DMS 273 treated with DMSO at 0.1 percent for 48 hours (cell line): ENCODE measurements around the gene ACTN4.
A peak's percentile ranks its signal among the peaks of the same experiment; 100 is the strongest.

Experiments used
- DNase-seq: peaks from one replicate; lab custom pipeline; 2025; lab: John Stamatoyannopoulos, UW

The ACTN4 gene

DNA sequence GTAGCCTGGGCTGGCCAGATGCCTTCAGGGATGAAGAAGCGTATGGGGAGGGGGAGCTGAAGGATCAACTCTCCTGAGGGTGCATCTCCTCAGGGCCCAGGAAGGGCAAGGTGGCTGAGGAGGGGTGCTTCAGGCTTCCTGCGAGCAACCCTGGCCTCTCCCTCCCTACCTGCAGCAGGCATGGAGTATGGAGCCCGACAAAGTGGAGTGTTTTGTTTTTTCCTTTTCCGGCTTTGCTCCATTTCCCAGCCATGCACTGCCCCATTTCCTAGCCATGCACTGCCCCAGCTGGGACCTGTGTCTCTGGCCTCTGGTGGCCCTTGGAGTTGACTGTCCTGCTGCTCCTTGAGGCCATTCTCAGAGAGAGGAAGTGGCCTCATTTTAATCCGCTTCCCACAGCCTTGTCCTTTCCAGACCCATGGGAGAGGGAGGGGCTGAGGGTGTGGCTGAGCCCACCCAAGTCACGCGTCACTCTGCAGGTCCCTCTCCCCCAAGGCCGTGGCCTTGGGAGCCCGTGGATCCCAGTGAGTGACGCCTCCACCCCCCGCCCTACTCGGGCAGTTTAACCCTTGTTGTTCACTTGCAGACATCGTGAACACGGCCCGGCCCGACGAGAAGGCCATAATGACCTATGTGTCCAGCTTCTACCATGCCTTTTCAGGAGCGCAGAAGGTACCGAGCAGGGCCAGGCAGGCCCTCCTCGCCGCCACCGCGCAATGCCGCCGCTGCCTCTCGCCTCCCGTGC, 62.4 kb downstream of the ACTN4 start:
- DNase-seq = no peak

DNA sequence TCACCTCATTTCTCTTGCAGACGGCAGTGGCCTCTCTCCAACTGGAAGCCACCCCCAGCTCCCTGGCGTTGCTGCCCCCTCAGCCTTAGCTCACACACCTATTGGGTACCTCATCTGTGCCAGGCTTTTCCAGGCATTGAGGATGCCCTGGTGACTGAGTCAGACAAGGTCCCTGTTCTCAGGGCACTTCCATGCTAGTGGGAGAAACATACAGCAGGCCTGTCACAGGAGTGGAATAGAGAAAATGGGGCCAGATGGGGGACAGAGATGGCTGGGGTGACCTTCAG, 62.9 kb downstream of the ACTN4 start:
- no peak for DNase-seq

DNA sequence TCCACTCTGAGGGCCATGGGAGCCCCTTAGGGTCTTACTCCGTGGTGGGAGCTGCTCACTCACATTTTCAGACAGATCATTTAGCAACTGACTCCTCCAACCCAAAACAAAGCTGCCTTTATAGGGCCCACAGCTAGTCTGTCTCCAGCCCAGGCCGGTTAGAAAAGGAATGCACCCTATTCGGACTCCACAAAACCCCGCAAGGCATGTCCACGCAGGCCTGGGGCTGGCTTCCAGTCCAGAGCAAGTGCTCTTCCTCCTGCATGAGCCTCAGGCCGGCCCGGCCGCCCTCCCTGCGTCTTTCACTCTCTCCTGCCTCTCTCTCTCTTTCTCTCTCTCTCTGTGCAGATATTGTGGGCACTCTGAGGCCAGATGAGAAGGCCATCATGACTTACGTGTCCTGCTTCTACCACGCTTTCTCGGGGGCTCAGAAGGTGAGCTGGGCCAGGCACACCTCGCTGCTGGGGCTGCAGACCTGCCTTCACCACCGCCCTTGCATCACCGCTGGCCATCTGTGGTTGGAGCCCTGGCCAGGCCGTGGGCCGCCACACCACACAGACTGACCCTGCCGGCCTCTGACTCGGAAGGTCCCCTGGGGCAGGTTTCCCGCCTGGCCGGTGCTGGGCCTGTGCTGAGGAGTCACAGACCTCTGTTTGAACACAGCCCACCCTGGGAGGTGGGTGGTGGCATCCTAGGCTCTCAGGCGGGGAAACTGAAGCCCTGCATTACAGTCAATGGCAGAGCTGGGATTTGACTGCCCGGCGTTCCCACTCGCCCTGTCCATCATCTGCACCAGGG, 63.7 kb downstream of the ACTN4 start:
- no peak for DNase-seq

DNA sequence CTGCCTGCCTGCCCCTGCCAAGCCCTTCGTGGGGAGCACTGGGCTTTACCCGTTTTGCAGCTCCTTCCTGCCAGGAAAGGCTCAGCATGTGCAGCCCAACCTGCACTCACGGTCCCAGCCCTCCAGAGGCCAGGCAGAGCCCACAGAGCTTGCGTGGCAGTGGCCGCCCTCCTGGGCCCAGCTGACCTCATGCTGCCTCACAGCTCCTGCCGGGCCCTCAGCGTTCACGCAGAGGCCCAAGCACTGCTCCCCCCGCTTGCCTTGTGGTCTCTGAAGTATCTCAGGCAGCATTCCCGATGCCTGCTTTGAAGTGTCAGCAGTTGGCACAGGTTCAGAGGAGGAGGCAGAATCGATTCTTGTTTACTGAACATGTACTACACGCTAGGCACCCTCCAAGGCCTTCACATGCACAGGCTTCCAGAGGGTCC, 64.3 kb downstream of the ACTN4 start:
- no peak for DNase-seq

DNA sequence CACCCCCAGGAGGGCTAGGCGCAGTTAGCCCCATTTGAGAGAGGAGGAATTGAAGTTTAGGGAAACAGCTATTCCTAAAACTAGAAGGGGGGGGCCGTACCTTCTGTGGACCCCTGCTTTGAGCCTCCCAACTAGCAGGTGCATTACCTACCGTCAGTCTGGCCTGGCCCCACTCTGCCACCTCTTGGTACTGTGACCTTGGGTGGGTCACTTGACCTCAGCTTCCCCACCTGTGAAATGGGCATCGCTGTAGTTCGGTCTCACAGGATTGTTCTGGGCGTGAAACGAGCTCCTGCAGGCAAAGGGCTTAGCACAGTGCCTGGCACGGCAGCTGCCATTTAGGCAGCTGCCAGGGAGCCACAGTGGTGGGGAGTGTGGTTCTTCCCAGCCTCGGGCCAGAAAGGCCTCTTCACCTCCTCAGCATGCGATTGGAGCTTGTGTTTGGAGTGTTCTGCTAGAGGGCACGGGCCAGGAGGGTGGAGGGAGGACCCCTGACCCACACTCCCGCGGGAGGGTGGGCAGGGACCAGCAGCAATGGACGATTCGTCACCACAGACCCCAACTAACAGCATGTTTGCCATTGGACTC, 64.8 kb downstream of the ACTN4 start:
- DNase-seq = no peak

DNA sequence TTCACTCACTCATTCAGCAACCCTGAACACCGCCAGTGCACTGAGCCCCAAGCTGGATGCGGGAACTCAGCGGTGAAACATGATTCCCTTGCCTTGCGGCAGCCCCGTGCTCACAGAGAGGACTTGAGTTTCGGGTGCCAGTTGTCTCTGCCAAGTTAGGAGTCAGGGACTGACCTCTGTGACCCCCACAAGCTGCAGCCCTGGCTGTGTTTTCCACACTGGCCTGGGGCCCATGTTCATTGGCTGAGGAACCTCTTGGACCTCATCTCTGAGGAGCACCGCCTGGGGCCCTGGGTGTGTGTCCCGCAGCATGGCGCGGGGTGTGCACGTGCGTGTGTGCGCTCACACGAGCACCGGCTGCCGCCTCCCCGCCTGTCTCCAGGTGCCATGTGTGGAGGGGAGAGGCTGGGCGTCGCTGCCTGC, 65.8 kb downstream of the ACTN4 start:
- DNase-seq = peak; percentile 25

DNA sequence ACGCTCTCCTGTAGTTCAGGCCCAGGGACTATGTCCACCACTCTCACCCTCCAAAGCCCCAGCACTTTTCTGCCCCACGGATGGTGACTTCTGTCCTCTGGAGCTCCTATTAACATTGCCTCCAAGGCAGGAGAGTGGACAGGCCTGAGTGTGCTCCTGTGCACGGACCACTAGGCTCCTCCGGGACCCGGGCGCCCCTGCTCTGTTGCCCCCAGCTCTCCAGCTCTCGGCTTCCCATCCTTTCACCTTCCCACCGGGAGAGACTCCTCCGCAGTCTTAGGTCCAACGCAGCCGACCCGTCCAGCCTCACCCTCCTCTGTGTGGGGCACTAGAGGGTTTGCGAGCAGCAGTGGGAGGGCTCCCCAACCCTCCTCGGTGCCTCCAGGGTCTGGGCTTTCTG, 66.4 kb downstream of the ACTN4 start:
- DNase-seq = no peak

DNA sequence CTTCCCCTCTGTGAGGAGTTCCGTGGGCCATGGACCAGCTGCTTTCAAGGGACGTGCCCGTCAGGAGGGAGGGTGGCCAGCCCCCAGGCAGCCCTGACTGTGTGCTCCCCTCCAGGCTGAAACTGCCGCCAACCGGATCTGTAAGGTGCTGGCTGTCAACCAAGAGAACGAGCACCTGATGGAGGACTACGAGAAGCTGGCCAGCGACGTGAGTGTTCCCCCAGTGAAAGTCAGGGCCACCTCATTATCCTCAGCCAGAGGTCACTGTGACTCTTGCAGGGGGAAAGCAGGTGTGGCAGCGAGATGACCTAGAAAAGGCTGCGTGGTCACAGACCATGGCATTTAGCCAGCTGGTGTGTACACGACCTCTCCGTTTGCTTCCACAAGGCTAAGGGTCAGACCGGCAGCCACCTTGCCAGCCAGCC, 66.9 kb downstream of the ACTN4 start:
- DNase-seq = no peak

DNA sequence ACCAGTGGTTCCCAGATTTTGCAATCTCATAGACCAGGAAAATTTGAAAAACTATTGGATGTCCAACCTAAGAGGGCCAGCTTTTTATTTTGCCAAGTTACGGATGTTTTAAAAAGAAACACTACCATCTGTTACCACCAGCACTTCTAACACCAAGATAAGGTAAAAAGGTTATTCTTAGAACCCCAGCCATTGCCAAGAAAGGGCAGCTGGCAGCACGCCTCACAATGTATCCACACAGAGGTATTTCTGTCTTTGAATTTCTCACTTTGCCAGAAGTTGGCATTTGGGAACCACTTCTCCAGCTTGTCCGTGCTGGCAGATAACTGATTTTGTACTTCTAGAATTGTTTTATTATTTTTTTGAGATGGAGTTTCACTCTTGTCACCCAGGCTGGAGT, 68.1 kb downstream of the ACTN4 start:
- DNase-seq = peak; percentile 72

DNA sequence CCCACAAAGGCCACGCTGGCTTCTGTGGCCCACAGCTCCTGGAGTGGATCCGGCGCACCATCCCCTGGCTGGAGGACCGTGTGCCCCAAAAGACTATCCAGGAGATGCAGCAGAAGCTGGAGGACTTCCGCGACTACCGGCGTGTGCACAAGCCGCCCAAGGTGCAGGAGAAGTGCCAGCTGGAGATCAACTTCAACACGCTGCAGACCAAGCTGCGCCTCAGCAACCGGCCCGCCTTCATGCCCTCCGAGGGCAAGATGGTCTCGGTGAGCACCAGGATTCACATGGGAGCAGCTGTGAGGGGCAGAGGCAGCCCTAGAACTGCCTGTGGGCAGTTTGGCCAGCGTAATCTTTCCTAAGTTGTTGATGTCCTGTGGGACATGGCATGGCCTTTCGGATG, 69.6 kb downstream of the ACTN4 start:
- no peak for DNase-seq

DNA sequence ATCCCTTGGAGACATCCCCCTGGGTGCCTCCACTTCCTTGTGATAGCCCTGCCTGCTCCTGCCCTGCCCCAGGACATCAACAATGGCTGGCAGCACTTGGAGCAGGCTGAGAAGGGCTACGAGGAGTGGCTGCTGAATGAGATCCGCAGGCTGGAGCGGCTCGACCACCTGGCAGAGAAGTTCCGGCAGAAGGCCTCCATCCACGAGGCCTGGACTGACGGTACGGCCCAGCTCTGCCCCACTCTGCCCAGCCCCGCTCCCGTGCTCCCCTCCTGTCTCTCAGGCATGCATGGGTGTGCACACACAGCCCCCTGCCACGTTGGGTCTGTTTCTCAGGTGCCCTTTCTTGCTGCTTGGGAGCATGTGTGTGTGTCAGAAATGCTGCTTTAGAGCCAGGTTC, 70.4 kb downstream of the ACTN4 start:
- DNase-seq = no peak

DNA sequence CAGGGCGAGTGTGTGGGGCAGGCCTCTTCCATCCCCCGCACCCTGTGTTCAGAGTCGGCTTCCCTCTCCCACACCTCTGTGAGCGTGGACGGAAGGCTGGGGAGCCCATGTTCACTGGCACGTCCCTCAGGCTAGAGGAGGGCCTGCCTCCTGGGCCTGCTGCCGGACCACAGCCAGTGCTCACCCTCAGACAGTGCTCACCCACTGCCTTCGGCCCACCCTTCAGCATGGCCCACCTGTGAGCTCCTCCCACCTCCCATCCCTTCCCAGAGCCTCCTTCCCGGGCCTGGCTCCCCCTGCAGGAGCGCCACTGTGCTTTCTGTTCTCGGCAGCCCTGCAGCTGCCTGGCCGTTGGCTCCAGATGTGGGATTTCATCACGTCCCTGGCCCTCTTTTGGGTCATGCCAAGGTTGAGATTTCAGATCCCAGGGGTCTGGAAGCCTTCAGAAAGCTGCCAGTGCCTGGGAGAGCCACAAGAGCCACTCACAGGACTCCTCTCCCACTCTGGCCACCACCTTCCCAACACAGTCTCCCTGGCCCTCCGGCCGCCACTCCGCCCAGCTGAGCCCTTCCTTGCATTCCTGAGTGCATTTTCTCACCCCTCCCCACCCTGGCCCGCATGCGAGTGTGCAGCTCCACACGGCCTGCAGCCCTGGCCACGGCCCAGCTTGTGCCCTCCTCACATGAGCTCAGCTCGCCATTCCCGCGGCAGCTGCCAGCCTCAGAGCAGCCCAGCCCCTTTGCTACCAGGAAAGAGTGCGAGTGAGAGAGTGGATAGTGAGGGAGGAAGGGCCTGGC, 71.5 kb downstream of the ACTN4 start:
- DNase-seq = no peak

DNA sequence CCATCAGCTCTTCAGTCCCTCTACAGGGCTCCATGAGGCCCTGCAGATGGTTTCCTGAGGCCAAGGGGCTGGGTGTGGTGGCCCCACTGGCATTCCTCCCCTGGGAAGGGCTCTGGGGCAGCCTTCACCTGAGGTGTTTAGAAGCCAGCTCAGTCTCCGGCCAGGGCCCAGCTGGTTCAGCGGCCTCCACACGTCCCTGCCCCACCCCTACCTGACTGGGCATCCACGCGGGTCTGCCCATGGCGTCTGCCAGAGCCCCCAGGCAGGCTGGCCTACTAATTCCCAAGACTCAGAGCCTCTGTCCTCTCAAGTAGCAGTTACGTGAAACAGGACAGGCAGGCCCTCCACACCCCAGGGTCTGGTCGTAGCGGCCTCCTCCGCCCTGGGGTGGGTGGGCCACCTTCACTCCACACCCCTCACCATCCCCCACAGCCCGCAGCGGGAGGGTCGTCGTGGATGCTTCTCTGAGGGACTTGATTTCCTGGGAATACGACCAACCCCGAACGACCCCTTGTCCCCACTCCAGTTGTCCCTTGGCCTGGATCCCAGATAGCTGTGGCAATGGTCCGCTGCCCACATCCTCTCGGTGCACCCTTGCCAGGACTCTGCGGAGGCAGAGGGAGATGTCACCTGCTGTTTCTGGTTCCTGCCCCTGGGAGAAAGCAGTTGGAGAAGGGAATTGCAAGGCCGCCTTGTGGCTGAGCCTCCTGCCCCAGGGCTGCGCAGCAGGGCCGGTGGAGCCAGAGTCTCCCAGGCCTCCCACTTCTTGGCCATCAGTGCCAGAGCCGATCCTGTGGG, 72.5 kb downstream of the ACTN4 start:
- no peak for DNase-seq

DNA sequence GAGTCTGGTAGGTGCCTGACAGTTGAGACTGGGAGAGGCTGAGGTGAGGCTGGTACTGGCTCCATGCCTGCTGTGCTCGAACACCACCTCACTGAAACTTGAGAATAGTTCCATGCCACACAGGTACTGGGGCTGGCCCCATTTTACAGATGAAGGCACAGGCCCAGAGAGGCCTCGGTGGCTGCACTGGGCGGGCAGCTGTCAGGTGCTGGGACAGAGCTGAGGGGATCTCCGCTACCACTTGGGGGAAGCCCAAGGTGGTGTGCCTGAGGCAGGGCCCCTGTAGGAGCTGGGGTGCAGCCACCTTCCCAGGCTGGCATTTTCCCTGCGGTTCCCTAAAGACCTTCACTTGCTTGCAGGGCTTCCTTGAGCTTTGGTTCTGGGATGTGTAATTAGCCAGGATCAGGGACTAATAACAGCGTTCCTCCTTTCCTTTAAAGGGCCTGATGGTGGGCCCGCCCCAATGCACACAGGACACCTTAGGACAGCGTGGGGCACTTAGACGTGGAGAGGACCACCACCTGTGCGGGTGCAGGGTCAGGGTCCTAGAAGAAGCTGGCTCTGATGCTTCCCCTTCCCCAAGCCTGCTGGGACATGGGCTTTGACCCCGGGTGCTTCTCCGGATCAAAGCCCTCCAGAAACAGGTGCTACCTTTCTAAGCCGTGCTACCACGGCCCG, 73.2 kb downstream of the ACTN4 start:
- no peak for DNase-seq

DNA sequence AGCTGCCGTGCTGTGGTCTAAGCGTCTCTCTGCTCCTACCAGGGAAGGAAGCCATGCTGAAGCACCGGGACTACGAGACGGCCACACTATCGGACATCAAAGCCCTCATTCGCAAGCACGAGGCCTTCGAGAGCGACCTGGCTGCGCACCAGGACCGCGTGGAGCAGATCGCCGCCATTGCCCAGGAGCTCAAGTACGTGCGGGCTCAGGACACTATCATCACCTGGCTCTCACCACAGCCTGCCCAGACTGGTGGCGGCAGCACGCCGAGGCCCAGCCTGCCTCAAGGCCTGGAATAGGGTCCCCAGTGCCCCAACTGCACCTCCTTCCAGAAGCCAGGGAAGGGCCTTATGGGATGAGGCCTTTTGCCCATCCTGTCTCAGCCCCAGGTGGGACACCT, 74.0 kb downstream of the ACTN4 start:
- DNase-seq = no peak

DNA sequence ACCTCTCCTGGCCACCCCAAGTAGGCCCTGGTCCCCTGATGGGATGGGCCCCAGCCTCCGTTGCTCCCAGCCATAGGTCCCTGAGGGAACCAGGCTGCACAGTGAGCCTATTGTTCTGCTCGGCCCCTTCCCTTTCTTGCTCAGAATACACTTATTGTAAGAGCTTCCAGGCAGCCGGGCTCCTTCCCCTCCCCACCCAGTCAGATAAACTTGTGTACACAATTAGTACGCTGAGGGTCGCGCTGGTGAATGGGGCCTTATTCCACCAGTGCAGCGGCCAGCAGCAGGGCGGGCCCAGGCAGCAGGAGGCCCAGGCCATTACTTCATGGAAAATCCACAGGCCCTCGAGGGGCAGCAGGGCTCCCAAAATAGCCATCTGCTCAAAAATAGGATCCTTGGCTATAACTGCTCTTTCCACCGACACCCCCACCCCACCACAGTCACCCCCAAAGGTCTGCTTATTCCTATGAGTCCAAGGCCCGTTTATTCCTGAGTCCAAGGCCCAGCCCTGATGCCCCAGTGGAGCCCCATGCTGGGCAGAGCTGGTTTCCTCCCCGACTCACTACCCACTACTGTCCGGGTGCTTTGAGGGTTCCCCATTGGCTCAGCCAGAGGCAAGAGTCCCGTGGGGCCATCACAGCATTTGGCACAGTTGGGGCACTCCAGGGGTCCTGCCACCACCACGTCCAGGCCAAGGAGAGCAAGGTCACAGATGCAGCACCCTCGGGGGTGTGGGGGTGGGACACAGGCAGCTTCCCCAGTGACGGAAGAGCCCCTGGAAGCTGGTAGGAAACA, 74.7 kb downstream of the ACTN4 start:
- DNase-seq = no peak

DNA sequence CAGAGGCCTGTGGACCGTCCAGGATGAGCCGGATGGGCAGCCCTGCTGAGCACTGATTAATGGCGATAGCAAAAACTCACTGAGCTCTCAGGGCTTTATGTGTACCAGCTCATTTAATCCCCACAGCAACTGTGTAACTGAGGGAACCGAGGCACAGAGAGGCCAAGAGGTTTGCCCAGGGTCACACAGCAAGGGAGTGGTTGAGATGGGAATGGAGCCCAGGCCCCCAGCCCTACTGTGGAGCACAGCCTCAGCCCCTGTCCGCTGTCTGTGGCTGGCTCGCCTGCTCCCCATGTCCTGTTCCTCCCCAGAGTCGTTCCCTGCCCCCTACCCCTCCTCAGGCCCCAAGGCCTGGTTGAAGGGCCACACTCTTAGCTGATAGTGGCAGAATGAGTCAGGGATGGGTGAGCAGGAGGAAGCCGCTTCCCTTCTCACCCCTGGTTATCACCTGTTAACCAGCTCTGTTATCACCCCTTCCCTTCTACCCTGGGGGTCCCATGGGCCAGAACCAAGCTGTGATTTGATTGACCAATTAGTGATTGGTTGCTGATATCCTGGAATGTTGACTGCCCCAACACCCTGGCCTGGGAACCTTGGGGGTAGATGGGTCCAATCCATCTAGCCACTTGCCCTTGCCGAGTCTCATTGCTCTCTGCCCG, 75.6 kb downstream of the ACTN4 start:
- no peak for DNase-seq

DNA sequence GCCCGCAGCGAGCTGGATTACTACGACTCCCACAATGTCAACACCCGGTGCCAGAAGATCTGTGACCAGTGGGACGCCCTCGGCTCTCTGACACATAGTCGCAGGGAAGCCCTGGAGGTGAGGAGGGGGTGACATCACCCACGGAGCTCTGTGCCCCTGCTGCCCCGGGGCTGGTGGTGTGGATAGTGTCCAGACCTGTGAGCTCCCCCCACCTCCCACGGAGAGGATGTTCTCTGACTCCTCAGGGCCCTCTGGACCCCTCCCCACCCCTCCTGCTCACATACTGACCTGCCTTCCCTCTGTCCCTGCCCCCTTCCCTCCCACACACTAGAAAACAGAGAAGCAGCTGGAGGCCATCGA, 76.1 kb downstream of the ACTN4 start:
- no peak for DNase-seq

DNA sequence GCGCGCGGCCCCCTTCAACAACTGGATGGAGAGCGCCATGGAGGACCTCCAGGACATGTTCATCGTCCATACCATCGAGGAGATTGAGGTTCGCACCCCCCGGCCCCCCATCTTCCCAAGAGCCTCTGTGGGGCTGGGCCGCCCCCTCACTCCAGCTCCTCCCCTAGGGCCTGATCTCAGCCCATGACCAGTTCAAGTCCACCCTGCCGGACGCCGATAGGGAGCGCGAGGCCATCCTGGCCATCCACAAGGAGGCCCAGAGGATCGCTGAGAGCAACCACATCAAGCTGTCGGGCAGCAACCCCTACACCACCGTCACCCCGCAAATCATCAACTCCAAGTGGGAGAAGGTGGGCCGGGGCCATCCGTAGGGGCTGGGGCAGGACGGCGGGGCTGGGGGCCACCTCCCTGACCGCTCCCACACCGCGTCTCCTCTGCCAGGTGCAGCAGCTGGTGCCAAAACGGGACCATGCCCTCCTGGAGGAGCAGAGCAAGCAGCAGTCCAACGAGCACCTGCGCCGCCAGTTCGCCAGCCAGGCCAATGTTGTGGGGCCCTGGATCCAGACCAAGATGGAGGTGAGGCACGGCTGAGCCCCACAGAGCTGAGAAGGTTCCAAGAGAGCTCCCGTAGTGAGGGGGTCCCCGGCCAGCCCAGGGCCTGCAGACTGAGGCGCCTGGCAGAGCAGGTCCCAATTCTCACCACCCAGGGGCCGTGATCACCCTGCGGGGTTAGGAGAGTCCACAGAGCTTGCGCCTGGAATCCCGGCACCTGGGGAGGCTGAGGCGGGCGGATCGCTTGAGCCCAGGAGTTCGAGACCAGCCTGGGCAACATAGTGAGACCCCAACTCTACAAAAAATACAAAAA, 76.8 kb downstream of the ACTN4 start:
- DNase-seq = no peak
